Brain pericyte (primary cell): ENCODE data around the gene ZNF507.
"Not testable (repeated sequence)": the region's sequence is repeated elsewhere in the genome, so short reads cannot be mapped to it uniquely, and the experiment has no call there.

Experiments used
- DNase-seq: peaks from one replicate; pipeline ENCODE4 v3.0.0-alpha.2; 2012; ENCODE audit warnings: low read depth, low spot score

The ZNF507 gene

DNA sequence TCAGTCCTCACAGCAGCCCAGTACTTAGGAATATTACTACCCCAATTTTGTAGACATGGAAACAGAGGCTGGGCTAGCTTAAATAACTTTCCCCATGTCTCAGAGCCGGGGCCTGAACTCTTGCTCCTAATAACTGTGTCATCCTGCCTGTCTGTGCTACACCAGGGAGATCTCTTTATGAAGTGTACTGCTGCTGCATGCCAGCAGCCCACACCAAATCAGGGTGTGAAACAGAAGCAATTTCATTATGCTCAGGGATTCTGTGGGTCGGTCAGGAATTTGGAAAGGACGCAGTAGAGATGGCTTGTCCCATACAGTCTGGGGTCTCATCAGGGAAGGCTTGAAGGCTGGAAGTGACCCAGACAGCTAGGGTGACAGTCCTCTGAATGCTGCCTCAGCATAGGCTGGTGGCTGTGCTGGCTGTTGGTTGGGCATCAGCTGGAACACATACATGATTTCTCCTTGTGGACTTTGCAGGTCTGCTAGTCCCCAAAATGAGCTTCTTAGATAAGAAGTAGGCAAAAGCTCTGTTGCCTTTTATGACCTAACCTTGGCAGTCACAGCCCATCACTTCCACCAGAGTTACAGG is 22.6 kb downstream of the ZNF507 start:
- DNase-seq, result no peak

DNA sequence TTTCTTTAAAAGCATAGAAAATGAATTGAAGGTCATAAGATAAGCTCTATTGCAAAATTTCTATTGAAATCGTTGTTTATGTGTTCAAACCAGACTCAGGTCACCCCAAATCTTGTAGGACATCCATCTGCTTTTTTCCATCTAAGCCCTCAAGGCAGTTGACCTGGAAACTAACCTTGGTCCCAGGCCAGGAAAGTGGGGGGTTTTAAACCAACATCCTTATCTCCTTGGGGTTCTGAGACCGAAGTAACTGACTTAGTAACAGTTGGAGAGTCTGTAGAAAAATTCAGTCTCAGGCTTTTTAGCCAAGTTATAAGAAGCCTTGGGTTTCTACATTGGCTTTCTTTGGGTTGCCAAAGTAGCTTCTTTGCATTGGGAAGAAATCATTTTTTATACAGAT is 23.4 kb downstream of the ZNF507 start:
- DNase-seq, result no peak

DNA sequence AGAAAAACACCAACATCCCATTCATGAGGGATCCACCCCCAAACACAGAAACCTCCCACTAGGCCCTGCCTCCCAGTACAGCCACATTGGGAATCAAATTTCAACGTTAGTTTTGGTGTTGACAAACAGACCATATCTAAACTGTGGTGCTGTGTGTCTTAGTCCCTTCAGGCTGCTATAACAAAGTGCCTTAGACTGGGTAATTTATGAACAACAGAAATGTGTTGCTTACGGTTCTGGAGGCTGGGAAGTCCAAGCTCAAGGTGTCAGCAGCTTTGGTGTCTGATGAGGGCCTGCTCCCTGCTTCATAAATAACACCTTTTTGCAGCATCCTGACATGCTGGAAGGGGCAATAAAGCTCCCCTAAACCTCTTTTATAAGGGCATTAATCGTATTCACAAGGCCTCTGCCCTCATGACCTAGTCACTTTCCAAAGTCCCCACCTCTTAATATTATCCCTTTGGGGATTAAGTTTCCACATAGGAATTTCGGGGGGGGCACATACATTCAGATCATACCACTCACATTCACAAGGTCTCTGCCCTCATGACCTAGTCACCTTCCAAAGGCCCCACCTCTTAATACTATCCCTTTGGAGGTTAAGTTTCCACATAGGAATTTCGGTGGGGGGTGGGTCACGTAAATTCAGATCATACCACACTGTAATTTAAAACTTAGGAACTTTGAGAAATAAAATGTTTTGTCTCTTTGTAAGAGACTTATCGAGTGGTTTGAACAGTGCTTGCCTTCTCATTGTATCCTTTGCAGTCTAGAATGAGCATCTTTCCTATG is 27.5 kb downstream of the ZNF507 start:
- DNase-seq, result no peak

DNA sequence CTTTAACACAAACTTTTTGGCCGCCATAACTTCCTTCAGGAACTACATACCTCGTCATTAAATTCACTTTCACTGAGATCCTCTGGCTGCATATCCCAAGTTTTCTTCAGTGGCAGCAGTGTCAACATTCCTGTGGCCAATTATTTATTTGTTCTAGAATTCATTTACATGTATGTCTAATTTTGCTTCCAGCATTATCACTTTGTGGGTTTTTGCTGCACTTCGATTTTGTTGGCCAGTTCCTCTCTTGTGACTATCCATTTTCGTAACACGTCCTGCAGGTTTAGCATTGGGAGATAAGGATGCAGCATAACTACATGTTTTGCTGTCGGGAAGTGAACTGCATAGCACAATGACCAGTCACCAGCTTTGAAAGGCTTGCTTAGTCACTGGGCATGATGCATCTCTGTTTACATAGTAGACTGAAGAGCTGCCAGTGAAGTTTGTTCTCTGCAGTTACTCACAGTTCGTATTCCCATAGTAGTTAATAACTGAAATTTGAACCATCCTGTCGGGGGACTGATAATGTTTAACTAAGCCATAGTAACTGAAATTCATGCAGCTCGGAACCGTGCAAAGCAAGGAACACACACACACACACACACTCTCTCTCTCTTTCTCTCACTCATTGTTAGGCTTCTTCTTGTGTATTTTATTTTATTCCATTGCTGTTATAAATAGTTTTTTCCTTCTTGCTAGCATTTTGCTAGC is 28.3 kb downstream of the ZNF507 start:
- peak; percentile 86 for DNase-seq

DNA sequence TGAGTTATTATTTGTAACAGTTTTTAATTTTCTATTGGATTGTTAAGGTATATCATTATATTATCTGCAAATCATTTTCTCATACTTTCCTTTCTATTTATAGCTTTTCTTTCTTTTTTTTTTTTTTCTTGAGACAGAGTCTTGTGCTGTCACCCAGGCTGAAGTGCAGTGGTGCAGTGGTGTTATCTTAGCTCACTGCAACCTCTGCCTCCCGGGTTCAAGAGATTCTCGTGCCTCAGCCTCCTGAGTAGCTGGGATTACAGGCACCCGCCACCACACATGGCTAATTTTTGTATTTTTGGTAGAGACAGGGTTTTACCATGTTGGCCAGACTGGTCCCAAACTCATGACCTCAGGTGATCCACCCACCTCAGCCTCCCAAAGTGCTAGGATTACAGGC is 29.0 kb downstream of the ZNF507 start:
- DNase-seq, result not testable (repeated sequence)

DNA sequence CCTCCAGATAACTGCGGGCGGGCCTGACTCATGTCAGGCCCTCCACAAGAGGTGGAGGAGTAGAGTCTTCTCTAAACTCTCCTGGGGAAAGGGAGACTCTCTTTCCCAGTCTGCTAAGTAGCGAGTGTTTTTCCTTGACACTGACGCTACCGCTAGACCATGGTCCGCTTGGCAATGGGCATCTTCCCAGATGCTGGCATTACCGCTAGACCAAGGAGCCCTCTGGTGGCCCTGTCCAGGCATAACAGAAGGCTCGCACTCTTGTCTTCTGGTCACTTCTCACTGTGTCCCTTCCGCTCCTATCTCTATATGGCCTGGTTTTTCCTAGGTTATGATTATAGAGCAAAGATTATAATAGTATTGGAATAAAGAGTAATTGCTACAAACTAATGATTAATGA is 31.7 kb downstream of the ZNF507 start:
- DNase-seq, result not testable (repeated sequence)

DNA sequence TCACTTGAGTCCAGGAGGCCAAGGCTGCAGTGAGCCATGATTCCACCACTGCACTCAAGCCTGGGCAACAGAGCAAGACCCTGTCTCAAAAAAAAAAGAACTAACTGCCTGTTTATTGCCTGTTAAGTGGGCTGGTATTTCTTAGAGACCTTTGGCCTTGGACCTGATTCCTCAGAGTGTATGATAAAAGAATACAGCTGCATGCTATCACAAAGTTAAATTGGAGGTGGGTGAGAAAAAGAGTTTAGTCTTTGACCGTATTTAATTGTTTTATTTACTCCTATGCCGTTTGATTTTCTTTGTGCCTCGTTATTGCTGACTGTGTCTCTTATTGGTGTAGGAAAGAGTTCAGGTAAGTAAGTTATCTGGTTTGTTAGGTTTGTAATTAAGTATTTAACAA is 34.9 kb downstream of the ZNF507 start:
- no peak for DNase-seq

DNA sequence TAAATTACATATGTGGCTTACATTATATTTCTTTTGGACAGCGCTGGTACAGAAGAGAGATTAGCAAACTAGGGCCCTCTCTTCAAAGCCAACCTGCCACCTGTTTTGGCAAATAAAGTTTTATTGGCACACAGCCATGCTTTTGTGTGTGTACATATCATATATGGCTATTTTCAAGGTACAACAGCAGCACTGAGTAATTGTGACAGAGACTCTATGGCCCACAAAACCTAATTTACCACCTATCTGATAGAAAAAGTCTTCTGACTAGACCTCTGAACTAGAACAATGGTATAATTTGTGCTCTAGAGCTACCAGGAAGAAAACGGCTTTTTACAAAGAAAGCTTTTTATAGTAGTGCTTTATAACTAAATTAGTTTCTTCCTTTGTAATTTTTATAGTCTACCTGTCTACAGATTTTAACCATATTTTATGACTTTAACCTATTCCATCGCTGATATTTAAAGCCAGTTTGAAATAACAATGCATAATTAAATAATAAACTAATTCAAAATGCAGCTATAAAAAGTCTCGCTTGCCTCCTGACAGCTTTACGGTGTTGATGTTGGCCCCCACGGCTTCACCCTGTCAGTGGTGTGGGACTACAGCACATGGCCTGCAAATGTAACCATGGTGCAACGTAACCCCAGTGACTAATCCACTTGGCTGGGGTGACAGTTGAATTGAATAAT is 42.4 kb downstream of the ZNF507 start:
- no peak for DNase-seq

DNA sequence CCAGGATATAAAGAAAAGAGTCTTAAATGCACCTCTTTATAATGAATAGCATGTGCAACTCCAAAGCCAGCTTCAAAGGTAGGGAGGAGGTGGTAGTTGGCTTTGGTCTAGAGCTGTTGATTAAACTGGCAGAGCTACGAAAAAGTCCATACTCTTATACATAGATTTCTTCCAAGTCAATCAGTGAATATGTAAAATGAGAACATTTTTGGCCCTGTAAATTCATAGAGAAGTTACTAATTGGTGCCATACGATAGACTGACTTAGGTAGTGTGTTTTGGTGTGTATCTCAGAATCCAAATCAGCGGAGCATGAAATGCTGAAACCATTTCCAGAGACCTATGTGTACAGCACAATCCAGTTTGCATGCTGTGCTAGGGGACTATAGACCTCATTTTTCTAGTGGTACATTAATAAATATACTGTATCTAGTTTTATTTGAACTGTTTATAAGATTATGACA is 43.0 kb downstream of the ZNF507 start:
- no peak for DNase-seq

DNA sequence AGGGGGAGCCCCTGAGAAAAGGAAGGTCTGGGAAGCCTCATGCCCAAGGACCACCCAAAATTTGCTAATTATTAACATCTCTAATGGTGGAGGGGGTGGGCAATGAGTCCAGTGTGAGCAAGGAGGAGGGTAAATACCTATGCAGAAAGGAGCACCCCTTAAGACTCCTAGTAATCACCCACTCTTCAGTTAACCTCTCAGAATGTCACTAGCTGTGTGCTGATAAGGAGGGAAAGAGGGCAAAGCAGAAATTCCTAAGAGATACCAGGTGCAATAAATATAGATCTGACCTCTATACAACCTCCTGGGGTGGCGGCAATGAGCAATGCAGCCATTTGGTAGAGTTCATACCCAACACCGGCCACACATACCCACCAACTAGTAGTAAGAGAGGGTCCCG is 47.5 kb downstream of the ZNF507 start:
- DNase-seq, result no peak

DNA sequence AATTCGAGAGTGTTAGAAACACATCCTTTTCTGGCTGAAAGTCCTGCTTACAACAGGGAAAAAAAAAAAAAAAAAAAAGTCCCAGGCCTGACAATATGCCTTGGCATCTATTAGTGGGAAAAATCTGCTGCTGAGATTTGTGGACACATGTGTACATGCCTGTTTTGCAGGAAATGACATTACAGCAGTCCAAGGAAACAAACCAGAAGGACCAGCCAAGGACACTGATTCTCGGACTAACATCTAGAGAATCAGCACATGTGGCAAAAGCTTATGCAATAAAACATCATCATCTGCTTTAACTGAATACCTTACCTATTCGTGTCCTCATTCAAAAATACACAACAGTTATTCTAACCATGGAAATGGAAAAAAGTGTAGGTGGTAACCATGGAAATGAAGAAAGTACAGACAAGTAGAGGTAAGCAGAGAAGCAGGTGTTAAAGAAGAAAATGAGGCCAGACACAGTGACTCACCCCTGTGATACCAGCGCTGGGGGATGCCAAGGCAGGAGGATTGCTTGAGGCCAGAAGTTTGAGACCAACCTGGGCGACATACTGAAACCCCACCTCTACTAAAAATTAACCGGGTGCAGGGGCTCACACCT is 50.7 kb downstream of the ZNF507 start:
- DNase-seq, result no peak

DNA sequence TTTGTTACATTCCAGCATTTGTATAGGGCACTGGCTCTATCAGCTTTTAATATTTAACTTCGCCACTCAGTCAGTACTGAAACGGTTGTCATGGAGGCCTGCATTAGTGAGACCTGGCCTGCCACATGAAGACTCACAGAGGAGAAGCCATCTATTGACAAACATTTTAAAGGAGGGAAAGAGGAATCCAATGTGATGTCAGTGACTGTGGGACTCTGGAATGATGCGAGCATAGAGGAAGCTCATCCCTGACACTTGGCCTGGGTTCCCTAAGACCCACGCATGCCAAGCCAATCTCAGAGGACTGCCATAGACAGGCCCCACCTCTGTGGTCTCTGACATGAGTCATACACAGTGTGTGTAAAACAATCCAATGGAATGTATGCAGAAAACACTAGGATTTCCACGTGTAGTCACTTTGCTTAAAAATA is 52.3 kb downstream of the ZNF507 start:
- DNase-seq, result no peak

DNA sequence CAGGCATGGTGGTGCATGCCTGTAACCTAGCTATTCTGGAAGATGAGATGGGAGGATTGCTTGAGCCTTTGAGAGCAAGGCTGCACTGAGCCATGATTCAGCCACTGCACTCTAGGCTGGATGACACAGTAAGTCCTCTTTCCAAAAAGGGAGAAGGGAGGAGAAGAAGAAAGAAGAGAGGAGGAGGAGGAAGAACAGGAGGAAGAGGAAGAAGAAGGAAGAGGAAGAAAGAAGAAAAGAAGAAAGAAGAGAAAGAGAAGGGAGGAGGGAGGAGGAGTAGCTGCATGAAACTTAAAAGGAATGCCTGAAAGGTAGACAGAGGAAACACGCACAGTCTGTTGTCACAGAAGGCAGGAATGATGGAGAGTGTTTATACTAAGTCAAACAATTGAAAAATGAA is 56.6 kb downstream of the ZNF507 start:
- DNase-seq, result no peak

DNA sequence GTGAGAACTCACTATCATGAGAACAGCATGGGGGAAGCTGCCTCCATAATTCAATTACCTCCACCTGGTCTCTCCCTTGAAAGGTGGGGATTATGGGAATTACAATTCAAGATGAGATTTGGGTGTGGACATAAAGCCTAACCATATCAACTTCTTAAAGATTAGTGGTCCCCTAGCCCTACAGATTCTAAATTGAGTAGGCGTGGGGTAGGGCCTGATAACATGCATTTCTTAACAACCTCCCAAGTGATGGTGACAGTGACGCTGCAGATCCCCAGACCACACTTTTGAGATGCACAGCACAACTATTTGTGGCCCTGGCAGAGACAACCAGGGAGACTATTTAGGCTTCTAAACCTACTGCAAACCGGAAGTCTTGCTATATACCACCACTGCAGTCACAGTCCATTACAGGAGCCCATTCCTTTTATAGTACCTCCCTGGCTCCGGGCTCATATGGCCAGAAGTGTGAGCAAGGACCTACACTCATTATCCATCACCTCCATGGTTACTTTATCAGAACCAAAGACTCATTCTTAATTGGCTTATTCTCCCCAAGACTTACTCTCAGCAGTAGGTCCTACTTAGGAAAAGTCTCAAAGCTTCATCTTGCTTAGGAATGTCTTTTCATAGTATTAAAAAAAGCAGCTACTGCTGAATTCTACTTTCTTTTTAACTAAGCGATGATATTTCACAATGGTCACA is 58.0 kb downstream of the ZNF507 start:
- DNase-seq, result no peak

DNA sequence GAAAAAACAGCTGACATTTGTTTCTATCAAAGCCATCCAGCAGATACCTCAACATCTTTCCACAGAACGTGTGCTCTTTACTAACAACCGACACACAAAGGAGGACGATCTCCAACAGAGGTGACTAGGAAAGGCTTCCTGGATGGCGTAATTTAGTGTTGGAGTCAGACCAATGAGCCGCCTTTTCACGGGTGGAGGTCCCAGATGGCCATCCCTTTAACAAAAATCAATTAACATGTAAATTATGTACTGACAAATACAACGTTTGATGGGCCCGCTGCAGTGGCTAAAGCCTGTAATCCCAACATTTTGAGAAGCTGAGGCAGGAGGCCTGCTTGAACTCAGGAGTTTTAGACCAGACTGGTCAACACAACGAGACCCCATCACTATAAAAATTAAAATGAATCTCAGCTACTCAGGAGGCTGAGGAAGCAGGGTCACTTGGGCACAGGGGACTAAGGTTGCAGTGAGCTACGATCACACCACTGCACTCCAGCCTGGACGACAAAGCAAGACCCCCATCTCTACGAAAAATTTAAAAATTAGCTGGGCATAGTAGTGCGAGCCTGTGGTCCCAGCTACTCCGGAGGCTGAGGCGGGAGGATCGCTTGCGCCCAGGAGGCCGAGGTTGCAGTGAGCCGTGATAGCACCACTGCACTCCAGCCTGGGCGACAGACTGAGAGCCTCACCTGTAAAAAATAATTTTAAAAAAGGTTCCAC is 59.0 kb downstream of the ZNF507 start:
- no peak for DNase-seq

DNA sequence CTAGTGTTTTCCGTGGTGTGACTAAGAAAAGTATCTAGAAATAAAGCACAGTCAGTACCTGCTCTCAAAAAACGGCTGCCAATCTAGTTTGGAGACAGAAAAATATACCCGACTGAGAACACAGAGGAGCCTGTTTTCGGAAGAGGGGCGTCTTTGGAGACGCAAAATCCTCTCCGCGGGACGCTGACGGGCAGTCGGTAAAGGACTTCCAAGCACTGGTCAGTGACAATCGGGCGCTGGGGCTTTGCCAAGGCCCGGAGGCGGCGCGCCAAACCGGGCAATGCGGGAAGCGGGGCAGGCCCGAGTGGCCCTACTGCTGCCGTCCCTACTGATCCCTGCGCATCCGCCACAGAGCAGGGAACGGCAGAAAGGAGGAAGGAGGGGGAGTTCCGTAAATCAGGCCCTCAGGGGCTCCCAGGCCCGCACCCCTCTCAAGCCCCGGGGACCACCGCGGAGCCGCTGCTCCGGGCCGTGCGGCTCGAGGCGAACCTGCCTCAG is 59.6 kb downstream of the ZNF507 start:
- DNase-seq, result no peak

DNA sequence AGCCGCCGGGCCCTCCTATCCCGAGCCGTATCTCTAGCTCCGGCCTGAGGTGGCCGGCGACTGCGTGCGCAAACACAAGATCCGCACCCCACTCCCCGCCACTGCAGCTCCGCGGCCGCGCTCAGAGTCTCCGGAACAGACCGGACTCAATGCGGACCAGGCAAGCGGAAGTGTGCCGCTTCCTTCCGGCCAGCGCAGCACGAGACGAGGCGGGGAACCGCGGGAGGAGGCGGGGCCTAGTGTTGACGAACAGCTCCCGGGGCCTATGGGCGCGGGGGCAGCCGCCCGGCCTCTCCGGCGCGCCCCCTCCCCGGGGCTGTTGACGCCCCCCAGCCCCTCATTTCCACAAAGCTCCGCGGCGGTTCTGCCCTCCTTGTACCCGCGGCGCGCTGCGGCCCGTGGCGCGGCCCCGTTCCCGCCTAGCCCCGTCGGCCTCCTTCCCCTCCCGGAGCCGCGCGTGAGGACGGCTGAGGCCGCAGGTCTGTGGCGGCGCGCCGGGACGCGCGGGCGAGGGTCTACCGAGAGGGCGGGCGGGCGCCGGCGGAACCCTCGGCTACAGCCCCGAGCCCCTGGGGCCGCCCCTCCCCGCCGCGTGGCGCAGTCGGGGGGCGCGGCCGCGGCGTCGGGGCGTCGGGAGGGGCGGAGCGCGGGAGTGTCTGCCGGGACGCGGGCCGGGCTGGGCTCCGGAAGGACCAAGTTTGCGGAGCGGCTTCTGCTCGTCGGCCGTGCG is 60.2 kb downstream of the ZNF507 start, which contains the start of gene DPY19L3:
Gene DPY19L3 (plus strand): TSS at position 340 of the 730 bp plus-strand sequence. CDS start 2,484 bp downstream, outside the sequence.
- DNase-seq, result peak; percentile 80

DNA sequence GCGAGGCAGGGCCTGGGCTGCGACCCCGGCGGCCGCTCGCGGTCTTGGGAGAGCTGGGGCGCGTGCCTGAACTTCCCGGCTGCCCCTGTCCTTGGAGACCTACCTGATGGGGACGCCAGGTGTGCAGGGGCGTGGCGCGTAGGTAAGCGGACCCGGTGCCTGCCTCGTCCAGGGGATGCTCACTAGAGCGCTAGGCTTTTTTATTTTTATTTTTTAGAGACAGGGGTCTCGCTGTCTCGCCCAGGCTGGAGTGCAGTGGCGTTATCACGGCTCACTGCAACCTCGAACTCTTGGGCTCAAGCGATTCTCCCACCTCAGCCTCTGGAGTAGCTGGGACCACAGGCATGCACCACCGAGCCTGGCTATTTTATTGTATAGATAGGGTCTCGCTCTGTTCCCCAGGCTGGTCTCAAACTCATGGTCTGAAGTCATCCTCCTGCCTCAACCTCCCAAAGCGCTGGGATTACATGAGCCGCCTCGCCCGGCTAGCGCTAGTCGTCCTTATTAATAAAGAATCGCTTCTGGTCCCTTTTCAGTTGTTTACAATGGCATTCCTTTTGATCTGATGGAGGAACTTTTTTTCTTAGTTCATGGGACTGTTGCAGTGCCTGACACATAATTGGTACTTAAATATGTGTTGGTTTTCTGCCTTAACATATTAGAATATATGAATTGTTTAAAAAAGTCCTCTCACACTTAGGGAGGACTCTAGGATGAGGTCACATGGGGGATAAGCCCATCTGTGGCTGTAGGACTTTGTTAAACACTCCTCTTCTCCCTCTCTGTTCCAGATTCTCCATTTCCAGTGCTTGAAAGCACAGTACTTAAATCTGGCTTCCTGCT is 61.0 kb downstream of the ZNF507 start:
- DNase-seq, result no peak
